GM23338 (cell line): ENCODE results near the gene TMEM208.

ENCODE experiments used
- CREB1 ChIP-seq: fragments of 250-450 bp; sonication (Bioruptor Pico); IDR thresholded peaks from 2 replicates; pipeline ENCODE4 v1.5.0; 2020; ENCODE audit warnings: low read depth, mild to moderate bottlenecking, moderate library complexity
- CTCF ChIP-seq, 2 experiments: fragments of 200-600 bp in 1 of 2; sonication (generic) in 1 of 2; conservative IDR thresholded peaks; 2 replicates each; pipeline versions ENCODE4 v1.5.1 to v1.6.1; 2016 to 2017; ENCODE audit warnings: antibody characterized with exemption in 2 of 2, low read depth in 2 of 2, mild to moderate bottlenecking in 2 of 2, moderate library complexity in 1 of 2
- ETS1 ChIP-seq: IDR thresholded peaks from 2 replicates; pipeline ENCODE4 v1.6.1; 2016; ENCODE audit warnings: antibody characterized with exemption
- EZH2 ChIP-seq: fragments of 200-600 bp; sonication (generic); IDR thresholded peaks from one replicate; pipeline ENCODE4 v1.8.0; 2017; ENCODE audit warnings: antibody characterized with exemption, mild to moderate bottlenecking, low read depth; ENCODE audit not compliant: unreplicated experiment
- EZH2phosphoT487 ChIP-seq: fragments of 200-600 bp; sonication (generic); IDR thresholded peaks from one replicate; pipeline ENCODE4 v1.8.1; 2018; ENCODE audit warnings: antibody characterized with exemption; ENCODE audit not compliant: unreplicated experiment
- JUNB ChIP-seq: IDR thresholded peaks from one replicate; pipeline ENCODE4 v1.6.1; 2016; ENCODE audit warnings: antibody characterized with exemption; ENCODE audit not compliant: unreplicated experiment
- NANOG ChIP-seq: IDR thresholded peaks from 2 replicates; pipeline ENCODE4 v1.6.1; 2016; ENCODE audit warnings: antibody characterized with exemption, borderline replicate concordance
- POLR2AphosphoS5 ChIP-seq: IDR thresholded peaks from 2 replicates; pipeline ENCODE4 v1.6.1; 2016; ENCODE audit warnings: antibody characterized with exemption, low read depth
- REST ChIP-seq: IDR thresholded peaks from one replicate; pipeline ENCODE4 v1.6.1; 2018; ENCODE audit warnings: antibody characterized with exemption; ENCODE audit not compliant: unreplicated experiment
- ZNF114 ChIP-seq: fragments of 250-450 bp; sonication (Bioruptor Pico); IDR thresholded peaks from 2 replicates; pipeline ENCODE4 v1.5.0; 2020; ENCODE audit warnings: mild to moderate bottlenecking, moderate library complexity
- ZNF331 ChIP-seq: fragments of 250-450 bp; sonication (Bioruptor Pico); IDR thresholded peaks from 2 replicates; pipeline ENCODE4 v1.5.0; 2020; ENCODE audit warnings: low read depth, mild to moderate bottlenecking, moderate library complexity

GRCh38 chr16:67206838-67207248 is 20.1 kb upstream of the TMEM208 start:
- TF ChIP-seq CTCF (conservative IDR thresholded peaks at IDR 0.05; ENCODE audit: low read depth in 2 of 2) = no peak
- TF ChIP-seq EZH2 = no peak
- TF ChIP-seq POLR2AphosphoS5 = no peak
- no peak for TF ChIP-seq REST
- TF ChIP-seq JUNB = no peak
- TF ChIP-seq ZNF331 (CRISPR knock-in tag) = no peak
- no peak for TF ChIP-seq CREB1 (CRISPR knock-in tag)
- no peak for TF ChIP-seq EZH2phosphoT487
- TF ChIP-seq ETS1 = no peak
- TF ChIP-seq NANOG = no peak
- TF ChIP-seq ZNF114 = no peak
